HG03442 (cell line): ENCODE measurements around the gene LYZL4.

Experiments
- ATAC-seq: cut with Tn5 transposase; IDR thresholded peaks from one replicate; pipeline ENCODE4 v1.9.1; 2021; ENCODE audit warnings: mild to moderate bottlenecking, moderate library complexity; ENCODE audit not compliant: unreplicated experiment

Gene LYZL4

DNA sequence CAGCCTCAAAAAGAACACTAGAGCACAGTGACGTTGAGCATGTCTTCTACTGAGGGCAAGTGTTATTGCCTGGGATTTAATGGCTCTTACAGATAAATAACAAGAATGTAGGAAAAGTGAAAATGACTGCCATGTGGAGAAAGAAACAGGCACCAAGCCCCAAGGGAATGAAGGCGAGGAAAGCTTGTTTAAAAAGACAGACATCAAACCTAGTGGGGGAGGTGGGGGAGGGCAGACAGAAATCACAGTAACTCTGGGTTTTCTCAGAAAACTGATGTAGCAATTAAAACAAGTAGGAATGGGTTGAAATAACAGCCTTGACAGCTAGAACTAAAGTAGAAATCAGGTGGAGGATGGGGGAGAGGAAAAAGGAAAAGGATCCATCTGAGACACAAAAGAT is 18.4 kb upstream of the LYZL4 start:
- no peak for ATAC-seq

GRCh38 chr3:42425736-42426407 is 15.5 kb upstream of the LYZL4 start:
- ATAC-seq = no peak

DNA sequence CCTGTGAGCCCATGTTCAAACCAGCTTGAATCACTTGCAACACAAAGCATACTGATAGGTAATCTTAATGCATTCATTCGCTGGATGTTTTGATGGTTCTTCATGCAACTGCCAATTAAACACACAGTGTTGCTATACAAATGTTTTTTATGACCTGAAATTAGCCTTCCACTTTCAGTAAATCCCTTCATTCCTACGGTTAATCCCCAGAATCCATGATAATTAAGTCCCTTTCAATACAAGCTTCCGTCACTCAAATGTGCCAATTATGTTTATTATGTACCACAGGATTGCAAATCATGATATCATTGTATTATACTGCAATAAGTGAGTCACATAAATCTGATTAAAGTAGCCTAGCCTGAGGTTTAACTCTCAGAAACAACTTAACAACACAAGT is 14.5 kb upstream of the LYZL4 start:
- ATAC-seq = no peak

GRCh38 chr3:42421818-42422796 is 11.7 kb upstream of the LYZL4 start:
- ATAC-seq = no peak

GRCh38 chr3:42419563-42419962 is 9.2 kb upstream of the LYZL4 start:
- ATAC-seq = no peak

GRCh38 chr3:42412526-42413155 is 2.2 kb upstream of the LYZL4 start:
- no peak for ATAC-seq

- ATAC-seq = no peak
Observed at GRCh38 chr3:42411429-42411828, 1.0 kb upstream of the LYZL4 start.

GRCh38 chr3:42408156-42408555 is 2.3 kb downstream of the LYZL4 start:
- ATAC-seq = no peak

DNA sequence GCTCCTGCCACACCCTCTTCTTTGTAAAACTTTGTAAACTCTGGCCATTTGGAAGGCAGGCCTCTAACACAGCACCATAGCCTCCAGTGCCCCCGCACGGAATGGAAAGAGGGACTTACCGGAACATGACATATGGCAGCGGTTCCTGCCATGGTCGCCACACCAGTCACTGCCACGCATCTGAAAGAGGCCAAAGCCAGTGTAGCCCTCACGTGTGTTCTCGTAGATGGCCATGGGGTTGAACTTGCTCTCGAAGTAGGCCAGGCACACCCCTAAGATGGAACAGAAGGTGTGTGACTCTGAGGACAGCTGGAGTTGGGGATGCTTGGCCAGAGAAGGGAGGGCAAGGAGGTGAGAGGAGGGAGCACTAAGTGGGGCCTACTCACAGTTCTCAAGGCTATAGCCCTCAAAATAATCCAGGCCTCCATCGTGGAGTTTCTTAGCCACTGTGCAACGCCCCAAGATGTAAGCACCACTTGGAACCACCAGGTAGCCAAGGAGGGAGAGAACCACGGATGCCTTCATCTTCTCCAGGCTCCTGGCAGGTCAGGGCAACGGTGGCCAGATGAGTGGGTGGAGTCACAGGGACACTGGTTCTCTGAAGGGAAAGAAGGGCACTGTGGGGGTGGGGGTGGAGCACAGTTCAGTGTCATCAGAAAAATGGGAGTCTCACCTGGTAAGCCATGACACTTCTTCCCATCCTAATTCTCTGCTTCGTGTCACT is 3.5 kb downstream of the LYZL4 start:
- ATAC-seq = no peak

DNA sequence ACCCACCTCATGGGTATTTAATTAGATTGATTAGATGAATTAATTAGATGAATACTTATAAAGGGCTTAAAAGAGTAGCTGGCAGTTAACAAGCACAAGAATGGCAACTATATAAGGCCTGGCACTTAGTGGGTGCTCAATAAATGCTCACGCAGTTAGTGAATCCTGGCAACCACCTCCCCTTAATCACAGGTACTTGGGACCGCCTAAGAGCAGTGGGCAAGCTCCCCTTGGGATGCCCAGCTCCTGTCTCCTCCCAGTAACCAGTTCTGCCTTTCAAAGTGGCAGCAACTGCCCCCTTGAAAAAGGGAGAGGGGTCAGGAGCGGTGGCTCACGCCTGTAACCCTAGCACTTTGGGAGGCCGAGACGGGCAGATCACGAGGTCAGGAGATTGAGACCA is 4.6 kb downstream of the LYZL4 start:
- ATAC-seq = no peak

- ATAC-seq = no peak
Observed at GRCh38 chr3:42403737-42404136, 6.7 kb downstream of the LYZL4 start.

- ATAC-seq = no peak
Observed at GRCh38 chr3:42402394-42403096, 7.9 kb downstream of the LYZL4 start.

DNA sequence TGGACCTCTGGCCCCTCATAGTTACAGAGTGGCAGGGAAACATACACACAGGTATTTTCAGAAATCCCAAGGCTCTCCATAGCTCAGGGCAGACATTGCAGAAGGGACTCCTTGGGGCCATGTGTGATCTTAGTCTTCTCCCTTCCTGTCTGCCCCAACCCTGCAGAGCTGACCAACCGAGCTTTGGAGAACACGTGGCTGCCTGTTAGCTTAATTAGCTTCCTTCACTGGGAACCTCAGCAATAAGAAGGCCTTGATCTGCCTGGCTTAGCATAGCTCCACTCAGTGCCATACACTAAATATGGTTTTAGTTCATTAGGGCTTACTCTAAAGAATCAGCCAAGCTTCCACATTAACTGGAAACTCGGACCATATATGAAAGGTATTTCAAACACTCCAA is 12.3 kb downstream of the LYZL4 start:
- no peak for ATAC-seq

DNA sequence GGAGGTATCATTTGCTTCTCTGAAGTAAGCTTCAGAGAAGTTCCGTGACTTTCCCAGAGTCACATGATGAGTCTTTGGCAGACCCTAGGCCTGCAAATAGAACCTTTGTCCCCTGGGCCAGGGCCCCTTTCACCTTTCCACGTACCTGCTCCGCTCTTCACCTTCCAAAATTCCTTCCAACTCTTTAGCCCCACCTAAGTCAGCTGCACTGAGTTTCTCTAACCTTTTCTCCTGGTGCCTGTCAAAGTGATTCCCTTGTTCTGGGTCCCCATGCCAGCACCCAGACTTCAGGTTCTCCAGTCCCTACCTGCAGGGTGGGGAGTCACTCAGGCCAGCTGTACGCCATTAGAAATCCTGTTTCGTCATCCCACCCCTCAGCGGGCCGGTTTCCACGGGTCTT is 12.8 kb downstream of the LYZL4 start:
- no peak for ATAC-seq

GRCh38 chr3:42394579-42395288 is 15.7 kb downstream of the LYZL4 start:
- ATAC-seq = no peak

DNA sequence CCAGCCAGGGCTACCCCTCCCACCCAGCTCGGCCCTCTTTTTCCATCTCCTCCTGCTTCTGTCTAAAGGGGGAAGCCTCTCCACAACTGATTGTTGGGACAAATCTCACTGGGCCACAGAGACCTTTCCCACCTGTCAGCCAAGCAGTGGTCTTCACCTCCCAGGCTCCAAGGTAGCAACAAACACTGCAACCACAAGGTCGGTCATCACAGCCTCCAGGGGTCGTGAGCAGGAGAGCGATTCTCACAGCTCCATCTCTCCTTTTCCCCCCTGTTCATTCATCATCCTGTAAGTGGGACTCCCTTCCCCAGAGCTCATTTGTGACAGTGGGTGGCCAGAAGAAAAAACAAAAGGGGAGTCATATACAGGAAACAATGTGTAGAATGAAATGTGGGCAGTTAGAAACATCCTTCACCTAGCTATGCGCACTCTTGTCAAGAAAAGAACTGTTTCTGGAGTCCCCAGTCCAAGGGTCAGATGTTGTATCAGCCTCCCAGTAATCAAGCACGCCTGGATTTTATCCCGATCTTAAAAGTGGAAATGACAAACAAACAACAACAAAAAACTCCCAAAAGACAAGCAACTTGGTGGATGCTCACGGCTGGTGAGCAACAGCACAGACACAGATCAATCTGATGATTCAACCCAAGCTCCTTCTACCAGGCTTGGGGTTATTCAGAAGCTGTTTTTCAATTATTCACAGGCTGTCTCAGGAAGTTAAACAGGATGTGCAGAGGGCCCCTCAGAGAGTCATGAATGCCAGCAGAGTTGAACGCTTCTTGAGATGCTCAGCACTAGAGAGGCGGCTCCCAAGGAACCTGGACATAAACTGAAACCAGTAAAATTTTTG is 22.4 kb downstream of the LYZL4 start:
- no peak for ATAC-seq

GRCh38 chr3:42381551-42382082 is 28.8 kb downstream of the LYZL4 start:
- no peak for ATAC-seq

GRCh38 chr3:42377681-42378080 is 32.7 kb downstream of the LYZL4 start:
- no peak for ATAC-seq

- no peak for ATAC-seq
Observed at GRCh38 chr3:42376344-42376798, 34.0 kb downstream of the LYZL4 start.
